HG03575 (cell line): Measurements from ENCODE around the gene SPACA4.
A peak's percentile ranks its signal among the peaks of the same experiment; 100 is the strongest.

Experiments
- ATAC-seq: cut with Tn5 transposase; IDR thresholded peaks from one replicate; pipeline ENCODE4 v1.9.1; 2021; ENCODE audit not compliant: unreplicated experiment, insufficient number of reproducible peaks, low FRiP score; ENCODE audit errors: extremely low read depth

Gene SPACA4

DNA sequence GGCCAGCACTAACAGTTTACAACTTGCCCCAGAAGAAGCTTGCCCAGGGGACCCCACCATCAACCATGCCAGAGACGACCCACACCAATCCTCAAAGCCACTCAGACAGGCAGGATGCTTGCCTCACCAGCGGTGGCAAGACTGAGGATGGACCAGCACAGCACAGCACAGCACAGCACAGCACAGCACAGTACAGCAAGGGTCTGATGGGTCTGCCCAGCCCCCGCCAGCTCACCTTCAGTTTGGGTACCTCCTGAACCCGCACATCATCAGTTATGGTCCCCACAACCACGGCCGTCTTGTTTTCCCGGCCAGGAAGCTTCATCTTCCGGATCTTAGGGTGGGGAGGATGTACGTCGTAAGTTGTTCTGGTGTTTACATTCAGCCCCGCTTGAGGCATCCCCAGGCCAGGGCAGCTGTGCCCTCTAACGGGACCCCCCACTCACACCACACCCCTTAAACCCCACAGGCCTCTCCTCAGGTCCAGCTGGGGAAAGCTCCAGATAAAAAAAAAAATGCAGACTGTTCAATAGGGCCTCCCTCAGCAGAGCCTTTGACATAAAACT is 10.0 kb downstream of the SPACA4 start:
- no peak for ATAC-seq

DNA sequence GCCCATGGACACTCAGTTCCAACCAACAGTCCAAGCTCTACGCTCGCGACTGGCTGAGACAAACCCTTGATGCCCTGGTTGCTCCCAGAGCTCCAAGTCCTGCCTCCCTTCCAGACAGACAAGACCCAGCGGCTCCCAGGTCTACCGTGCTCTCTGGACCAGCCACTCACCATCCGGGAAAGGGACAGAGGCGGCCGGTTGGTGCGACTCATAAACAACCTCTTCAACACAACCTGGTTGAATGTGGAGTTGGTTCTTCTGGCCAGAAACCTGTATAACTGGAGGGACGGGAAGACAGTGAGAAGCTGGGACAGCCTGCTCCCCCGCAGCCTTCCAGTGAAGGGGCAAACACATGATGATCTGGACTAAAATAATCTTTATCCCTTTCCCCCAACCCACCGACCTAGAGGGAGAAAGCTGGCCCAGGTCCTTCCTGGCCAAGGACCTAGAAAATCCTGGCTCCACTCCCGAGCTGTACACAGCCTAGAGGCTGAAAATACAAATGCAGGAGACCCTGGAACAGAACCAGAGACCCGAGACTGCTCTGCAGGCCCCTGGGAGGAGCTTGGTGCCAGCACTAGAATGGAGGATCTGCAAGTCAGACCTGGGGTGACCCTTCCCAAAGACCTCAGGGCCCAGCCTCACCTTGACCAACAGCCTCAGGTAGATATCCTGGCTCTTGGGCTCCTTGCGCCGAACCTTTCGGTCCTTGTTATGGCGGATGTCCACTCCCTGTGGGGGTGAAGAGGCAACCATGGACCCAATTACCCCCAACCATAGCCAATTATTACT is 10.8 kb downstream of the SPACA4 start:
- no peak for ATAC-seq

DNA sequence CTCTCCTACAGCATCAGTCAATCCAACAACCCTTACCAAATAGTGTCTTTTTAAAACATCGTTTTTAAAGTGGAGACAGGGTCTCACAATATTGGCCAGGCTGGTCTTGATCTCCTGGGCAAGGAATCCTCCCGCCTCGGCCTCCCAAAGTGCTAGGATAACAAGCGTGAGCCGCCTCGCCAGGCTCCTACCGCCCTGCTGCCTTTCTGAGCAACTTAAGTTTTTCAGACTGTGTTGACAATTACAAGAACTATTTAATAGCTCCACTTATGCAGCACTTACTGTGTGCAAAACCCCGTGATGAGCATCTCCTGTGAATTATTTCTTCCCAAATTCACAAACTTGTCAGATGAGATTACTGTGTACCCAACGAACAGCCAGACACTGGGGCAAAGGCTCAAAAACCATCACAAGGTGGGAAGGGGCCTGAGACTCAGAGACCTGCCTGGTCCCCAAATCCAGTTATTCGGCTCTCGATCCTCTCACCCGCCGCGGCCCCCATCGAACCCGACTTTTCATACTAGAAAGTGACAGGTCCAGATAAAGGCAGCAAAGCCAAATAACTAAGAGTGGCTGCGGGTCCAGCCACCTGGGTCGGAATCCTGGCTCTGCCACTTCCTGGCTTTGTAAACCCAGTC is 11.9 kb downstream of the SPACA4 start:
- no peak for ATAC-seq

DNA sequence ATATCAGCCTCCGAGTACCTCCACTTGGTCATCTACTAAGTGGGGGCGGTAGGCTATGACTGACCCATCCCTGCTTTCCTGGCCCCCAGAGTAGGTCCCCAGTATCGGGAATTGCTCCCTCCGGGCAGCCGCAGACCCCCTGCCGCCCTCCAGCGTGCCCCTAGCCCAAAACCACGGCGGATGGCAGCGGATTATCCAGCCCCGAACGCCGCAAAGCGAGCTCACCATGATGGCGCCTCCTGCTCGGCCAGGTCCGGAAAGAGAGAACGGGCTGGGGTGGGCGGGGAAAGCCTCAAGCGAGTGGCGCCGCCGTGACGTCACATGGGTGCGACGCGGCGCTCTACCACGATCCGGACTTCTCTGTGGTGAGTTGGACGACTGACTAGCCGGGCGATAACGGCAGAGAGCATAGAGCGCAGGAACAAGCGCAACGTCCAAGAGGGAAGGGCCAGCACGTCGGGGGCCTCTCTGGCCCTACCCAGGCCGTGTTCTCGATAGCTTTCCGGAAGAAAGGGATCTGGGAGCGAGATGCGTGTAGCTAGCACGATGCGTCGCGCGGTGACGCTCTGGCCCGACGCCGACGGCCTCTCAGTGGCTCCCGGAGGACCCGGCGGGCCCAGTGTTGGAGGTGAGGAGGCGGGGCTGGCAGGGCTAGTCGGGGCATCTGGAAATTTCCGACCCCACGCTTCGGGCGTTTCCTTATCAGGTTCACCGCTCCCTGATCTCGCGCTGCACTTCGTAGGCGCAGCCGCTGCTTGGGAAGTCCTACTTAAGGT is 12.6 kb downstream of the SPACA4 start, which contains the start of the genes RPL18 and SPHK2:
TSS of gene RPL18 (minus strand) at position 263 of the 776 bp plus-strand sequence. CDS start at position 228, 35 bp downstream.
TSS of gene SPHK2 (plus strand) at position 591 of the 776 bp plus-strand sequence. CDS start 1,009 bp downstream, outside the sequence.
- peak; percentile 58 for ATAC-seq

DNA sequence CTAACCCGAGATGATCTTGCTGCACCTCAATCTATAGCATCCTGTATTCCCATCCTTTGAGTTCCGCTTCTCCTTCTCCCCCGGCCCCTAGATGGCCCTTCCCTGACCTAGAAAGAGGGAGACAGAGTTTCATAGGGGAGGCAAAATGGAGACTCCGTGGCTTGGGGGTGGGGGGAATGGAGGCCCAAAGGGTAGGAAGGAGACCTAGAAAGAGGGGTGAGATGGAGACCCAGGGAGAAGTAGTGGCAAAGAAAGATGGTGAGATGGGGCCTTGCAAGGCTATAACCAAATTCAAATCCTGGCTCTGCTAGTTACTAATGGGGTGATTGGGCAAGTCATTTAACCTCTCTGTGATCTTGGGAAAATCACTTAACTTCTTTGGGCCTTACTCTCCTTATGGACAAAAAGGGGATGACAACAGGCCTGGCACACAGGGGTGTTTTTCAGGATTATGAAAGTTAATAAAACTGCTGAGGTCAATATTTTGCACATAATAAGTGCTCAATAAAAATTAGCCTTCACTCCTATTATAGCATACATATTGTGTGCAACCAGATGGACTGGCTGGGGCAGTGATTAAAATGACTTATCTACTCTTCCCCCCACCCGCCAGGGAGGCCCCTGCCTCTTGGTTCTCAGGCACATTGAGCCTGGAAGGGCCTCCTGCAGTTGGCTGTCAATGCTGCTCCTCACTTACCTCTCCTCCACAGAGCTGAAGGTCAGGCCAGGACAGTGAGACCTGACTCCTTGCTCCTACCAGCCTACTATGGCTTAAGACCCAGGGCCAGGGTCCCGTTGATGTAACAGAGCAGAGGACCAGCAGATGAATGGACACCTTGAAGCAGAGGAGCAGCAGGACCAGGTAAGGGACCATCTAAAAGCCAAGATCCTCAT is 13.4 kb downstream of the SPACA4 start:
- ATAC-seq: no peak

DNA sequence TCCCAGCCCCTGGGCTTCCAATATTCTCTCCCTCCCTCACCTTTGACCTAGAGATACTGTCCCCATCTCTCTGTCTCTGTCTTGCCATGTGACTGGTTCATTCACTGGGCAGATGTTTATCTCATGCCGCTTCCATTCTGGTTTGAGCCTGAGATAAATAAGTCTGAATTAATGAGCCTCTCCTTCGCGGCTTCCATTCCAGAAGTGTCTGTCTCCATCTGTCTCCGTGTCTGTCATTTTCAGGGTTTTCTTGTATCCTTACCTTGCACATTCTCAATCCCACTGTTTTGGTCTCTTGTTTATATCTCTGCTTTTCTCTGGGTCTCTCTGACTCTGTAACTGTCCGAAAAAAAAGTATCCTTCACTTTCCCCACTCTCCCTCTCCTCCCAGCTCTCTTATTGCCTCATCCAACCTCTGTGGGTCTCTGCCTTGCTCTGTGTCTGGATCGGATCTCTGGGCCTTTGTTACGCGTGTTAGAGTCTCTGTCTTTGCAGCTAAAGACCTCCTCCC is 17.1 kb downstream of the SPACA4 start:
- ATAC-seq: no peak

DNA sequence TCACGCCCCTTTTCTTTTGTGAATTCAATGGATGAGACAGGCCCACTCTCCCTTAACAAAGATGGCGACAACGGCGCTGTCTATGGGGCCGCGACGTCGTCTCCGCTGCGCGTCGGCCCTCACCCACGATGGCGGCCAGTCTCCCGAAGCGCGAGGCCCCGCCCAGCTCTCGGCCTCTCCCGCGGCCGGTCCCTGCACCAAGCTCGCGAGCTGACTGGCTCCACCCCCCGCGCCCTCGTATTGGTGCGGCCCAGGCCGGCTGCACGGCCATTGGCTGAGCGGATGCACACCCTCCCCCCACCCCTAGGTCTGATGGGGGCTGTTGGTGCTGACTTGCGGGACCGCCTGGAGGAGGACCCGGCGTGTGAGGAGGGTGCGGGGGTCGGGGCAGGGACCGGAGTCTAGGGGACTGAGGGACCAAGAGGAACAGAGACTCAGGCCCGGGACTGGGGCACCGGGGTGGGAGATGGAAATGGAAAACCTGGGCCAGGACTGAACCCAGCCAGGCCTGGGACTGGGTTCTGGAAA is 17.6 kb downstream of the SPACA4 start:
- no peak for ATAC-seq

DNA sequence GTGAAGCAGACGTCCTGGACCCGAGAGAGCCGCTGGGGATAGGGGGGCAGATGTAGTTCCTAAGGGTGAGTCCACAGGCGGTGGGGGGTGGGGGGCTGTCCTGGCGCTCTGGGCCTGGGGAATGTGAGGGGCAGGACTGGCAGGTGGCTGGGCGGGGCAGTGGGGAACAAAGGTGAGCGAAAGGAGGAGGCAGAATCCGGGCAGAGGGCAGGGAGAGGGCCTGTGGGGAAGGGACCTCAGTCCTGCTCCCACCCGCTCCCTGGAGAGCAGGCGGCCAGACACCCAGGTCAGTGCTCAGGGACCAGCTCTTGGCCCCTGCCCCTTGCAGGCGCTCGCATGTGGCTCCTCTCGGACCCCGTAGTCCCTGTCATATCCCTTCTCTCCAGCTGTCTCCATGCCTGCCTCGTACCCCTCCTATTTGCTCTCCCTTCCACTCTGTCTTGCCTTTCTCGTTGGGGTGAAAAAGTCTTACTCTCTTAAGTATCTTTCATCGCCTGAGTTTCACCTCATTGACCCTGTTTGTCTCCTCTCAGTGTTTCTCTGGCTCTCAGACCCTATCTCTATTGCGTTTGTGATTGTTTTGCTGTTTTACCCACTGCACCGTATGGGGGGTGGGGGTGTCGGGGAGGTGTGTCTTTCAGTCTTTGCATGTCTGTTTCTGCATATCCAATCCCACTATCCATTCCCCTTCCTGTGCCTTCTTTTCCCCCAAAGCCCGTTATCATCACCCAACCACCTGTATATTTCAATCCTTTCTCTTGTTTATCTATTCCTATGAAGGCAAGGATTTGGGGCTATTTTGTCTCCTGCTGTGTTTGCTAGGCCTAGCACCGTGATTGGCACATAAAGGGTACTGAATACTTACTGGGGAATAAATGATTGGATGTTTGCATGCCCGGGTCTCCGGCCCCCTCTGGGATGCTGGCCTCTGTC is 18.5 kb downstream of the SPACA4 start:
- ATAC-seq: no peak

DNA sequence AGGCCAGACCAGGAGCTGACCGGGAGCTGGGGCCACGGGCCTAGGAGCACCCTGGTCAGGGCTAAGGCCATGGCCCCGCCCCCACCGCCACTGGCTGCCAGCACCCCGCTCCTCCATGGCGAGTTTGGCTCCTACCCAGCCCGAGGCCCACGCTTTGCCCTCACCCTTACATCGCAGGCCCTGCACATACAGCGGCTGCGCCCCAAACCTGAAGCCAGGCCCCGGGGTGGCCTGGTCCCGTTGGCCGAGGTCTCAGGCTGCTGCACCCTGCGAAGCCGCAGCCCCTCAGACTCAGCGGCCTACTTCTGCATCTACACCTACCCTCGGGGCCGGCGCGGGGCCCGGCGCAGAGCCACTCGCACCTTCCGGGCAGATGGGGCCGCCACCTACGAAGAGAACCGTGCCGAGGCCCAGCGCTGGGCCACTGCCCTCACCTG is 19.4 kb downstream of the SPACA4 start:
- no peak for ATAC-seq

DNA sequence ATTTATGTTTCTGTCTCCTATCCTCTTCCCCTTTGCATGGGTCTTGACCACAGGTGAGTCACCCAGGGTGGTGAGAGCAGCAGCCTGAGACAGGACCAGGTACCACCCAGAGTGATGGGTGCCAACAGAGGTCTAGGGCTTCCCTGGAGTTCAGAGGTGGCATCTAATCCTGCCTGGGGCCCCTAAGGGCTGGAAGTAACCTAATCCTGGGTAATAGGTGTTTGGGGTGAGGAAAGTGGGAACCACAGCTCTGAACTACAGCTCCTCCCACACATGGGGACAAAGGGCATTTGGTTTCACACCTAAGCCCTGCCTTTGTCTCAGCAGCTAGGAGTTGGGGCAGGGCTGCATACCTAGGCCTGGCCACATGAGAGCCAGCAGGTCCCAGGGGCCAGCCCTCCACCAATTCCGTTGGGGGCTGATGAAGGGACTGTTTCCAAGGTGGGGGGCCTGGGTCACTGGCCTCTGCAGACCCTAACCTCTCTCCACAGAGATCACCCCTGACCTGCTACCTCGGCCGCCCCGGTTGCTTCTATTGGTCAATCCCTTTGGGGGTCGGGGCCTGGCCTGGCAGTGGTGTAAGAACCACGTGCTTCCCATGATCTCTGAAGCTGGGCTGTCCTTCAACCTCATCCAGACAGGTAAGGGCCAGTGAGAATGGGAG is 20.8 kb downstream of the SPACA4 start:
- ATAC-seq: no peak

DNA sequence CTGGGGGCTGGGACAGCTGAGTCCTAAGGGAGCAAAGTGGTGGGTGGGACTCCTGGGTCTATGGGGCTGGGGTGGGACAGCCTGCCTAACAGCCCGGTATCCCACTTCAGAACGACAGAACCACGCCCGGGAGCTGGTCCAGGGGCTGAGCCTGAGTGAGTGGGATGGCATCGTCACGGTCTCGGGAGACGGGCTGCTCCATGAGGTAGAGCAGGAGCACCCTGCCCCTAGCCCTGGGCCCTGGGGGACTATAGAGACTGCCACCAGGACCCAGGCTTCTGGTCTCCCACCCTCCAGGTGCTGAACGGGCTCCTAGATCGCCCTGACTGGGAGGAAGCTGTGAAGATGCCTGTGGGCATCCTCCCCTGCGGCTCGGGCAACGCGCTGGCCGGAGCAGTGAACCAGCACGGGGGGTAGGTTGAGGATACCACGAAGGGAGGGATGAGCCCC is 21.3 kb downstream of the SPACA4 start:
- no peak for ATAC-seq

DNA sequence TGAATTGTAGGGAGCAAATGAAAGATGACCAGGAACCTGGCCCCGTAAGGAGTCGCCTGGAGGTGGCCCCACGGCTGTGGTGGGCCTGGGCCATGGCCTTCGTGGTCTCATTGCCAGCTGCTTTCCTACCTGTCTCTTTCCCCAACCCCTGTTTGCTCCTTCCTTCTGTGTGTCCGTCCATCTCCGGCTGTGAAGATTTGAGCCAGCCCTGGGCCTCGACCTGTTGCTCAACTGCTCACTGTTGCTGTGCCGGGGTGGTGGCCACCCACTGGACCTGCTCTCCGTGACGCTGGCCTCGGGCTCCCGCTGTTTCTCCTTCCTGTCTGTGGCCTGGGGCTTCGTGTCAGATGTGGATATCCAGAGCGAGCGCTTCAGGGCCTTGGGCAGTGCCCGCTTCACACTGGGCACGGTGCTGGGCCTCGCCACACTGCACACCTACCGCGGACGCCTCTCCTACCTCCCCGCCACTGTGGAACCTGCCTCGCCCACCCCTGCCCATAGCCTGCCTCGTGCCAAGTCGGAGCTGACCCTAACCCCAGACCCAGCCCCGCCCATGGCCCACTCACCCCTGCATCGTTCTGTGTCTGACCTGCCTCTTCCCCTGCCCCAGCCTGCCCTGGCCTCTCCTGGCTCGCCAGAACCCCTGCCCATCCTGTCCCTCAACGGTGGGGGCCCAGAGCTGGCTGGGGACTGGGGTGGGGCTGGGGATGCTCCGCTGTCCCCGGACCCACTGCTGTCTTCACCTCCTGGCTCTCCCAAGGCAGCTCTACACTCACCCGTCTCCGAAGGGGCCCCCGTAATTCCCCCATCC is 22.1 kb downstream of the SPACA4 start:
- no peak for ATAC-seq

DNA sequence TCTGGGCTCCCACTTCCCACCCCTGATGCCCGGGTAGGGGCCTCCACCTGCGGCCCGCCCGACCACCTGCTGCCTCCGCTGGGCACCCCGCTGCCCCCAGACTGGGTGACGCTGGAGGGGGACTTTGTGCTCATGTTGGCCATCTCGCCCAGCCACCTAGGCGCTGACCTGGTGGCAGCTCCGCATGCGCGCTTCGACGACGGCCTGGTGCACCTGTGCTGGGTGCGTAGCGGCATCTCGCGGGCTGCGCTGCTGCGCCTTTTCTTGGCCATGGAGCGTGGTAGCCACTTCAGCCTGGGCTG is 22.7 kb downstream of the SPACA4 start:
- no peak for ATAC-seq

DNA sequence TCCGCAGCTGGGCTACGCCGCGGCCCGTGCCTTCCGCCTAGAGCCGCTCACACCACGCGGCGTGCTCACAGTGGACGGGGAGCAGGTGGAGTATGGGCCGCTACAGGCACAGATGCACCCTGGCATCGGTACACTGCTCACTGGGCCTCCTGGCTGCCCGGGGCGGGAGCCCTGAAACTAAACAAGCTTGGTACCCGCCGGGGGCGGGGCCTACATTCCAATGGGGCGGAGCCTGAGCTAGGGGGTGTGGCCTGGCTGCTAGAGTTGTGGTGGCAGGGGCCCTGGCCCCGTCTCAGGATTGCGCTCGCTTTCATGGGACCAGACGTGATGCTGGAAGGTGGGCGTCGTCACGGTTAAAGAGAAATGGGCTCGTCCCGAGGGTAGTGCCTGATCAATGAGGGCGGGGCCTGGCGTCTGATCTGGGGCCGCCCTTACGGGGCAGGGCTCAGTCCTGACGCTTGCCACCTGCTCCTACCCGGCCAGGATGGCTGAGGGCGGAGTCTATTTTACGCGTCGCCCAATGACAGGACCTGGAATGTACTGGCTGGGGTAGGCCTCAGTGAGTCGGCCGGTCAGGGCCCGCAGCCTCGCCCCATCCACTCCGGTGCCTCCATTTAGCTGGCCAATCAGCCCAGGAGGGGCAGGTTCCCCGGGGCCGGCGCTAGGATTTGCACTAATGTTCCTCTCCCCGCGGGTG is 23.2 kb downstream of the SPACA4 start:
- no peak for ATAC-seq

DNA sequence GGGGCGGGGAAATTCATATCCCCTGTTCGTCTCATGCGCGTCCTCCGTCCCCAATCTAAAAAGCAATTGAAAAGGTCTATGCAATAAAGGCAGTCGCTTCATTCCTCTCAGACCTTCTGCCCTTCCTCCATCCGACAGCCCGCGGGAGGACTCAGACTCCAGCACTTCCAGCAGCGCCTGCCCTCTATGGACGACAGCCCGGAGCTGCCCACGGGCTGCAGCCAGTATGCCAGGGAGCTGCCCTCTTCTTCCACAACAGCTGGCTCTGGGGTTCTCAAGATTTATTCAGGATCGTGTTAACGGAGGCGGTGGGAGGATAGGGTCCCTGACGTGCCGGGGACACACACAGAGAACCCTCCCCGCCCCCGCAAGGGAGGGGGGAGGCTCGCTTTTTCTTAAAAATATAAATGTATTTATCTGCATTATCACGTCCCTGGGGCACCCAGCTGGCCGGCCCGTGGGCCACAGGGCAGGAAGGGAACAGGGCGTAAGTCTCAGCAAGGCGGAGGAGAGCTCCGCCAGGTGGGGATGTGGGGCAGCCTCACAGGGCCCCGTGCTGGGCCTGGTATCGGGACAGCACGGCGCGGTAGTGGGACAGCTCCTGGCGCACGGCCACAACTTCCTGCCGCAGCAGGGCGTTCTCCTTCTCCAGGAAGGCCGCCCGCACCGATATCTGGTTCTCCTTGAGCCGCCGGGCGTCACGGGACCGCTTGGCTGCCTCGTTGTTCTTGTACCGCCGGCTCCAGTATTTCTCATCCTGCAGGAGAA is 23.9 kb downstream of the SPACA4 start:
- ATAC-seq: no peak
